Activated B cell treated with CpG ODN at 0.5 μM for 24 hours (primary cell): ENCODE data around the gene SEPTIN5. TPM values are rescaled to one million over a fixed set of nuclear protein-coding genes. Genes with fewer than 3 reads are reported as not detected.

Experiments
- ATAC-seq: fragments of 200-7000 bp; cut with Tn5 transposase; one replicate; pipeline ENCODE4 v1.10.0; 2021; ENCODE audit warnings: low read depth, mild to moderate bottlenecking, moderate library complexity
- CTCF ChIA-PET: fragments of 350-600 bp; sonication (Branson Sonifier 250); formaldehyde crosslinking; loops from one replicate; lab custom pipeline; 2021; ENCODE audit warnings: antibody characterized with exemption; lab: Charles Lee
- POLR2A ChIA-PET: fragments of 350-600 bp; sonication (Branson Sonifier 250); formaldehyde crosslinking; loops from one replicate; lab custom pipeline; 2021; ENCODE audit warnings: antibody characterized with exemption; lab: Charles Lee
- DNase-seq: peaks from one replicate; pipeline ENCODE4 v3.0.0; 2022
- H3K27ac Mint-ChIP-seq: one replicate; pipeline ENCODE4 v1.8.0; 2020; ENCODE audit warnings: mixed read lengths
- H3K27me3 Mint-ChIP-seq: one replicate; pipeline ENCODE4 v1.8.0; 2021; ENCODE audit warnings: mixed read lengths
- H3K36me3 Mint-ChIP-seq: one replicate; pipeline ENCODE4 v1.8.0; 2021; ENCODE audit warnings: low read depth, mixed read lengths
- H3K4me1 Mint-ChIP-seq: one replicate; pipeline ENCODE4 v1.8.0; 2021; ENCODE audit warnings: mixed read lengths
- H3K4me3 Mint-ChIP-seq: one replicate; pipeline ENCODE4 v1.8.0; 2020; ENCODE audit warnings: mild to moderate bottlenecking, mixed read lengths
- H3K9me3 Mint-ChIP-seq: one replicate; pipeline ENCODE4 v1.8.0; 2020; ENCODE audit warnings: mixed read lengths
- CTCF ChIP-seq: fragments of 200-600 bp; IDR thresholded peaks from one replicate; pipeline ENCODE4 v1.8.0; 2022; ENCODE audit warnings: antibody characterized with exemption, mild to moderate bottlenecking
- intact Hi-C: fragments of 100-400 bp; cut with micrococcal nuclease; formaldehyde crosslinking; loops from one replicate; pipeline ENCODE4 v1.15.1; 2024
- total RNA-seq: library from RNA; stranded (reverse); gene quantifications from 2 replicates; pipeline ENCODE4 v1.2.3, GENCODE V29; 2022

The SEPTIN5 gene
- total RNA-seq, 1 donor from 2014 or later: not detected

GRCh38 chr22:19691007-19691720 is 23.1 kb upstream of the SEPTIN5 start:
- no peak for TF ChIP-seq CTCF
- ChIA-PET CTCF (no interaction called here), POLR2A (no interaction called here)
- Mint-ChIP-seq H3K9me3 (no peaks in the 10 kb centered on the region), H3K36me3 (no peaks in the 10 kb centered on the region), H3K27me3 (peaks cover 6% of the 10 kb centered on the region), H3K4me3 (no peak overlapping the region), H3K27ac (no peak overlapping the region), H3K4me1 (no peaks in the 10 kb centered on the region)
- no peak for ATAC-seq
- intact Hi-C loops: no loop called here
- DNase-seq: no peak

- H3K27ac Mint-ChIP-seq: no peak overlapping the region
- no peaks in the 10 kb centered on the region for H3K9me3 Mint-ChIP-seq
- intact Hi-C loops: no loop called here
- no peak overlapping the region for H3K4me3 Mint-ChIP-seq
- POLR2A ChIA-PET: no interaction called here
- H3K36me3 Mint-ChIP-seq: no peaks in the 10 kb centered on the region
- ATAC-seq (no peak), DNase-seq (no peak)
- H3K27me3 Mint-ChIP-seq: peaks cover 11% of the 10 kb centered on the region
- CTCF ChIA-PET: no interaction called here
- H3K4me1 Mint-ChIP-seq: no peaks in the 10 kb centered on the region
- no peak for TF ChIP-seq CTCF
These were observed 22.5 kb upstream of the SEPTIN5 start for GRCh38 chr22:19691721-19692341.

- ChIA-PET CTCF (no interaction called here), POLR2A (no interaction called here)
- no peak for TF ChIP-seq CTCF
- Mint-ChIP-seq H3K27me3 (peaks cover 15% of the 10 kb centered on the region), H3K36me3 (no peaks in the 10 kb centered on the region), H3K4me3 (no peak overlapping the region), H3K9me3 (no peaks in the 10 kb centered on the region), H3K4me1 (no peaks in the 10 kb centered on the region), H3K27ac (no peak overlapping the region)
- DNase-seq (no peak), ATAC-seq (no peak)
- intact Hi-C loops: no loop called here
These were observed 20.7 kb upstream of the SEPTIN5 start for GRCh38 chr22:19693581-19693980.

GRCh38 chr22:19693981-19694670 is 20.2 kb upstream of the SEPTIN5 start:
- H3K4me3 Mint-ChIP-seq: no peak overlapping the region
- no peaks in the 10 kb centered on the region for H3K9me3 Mint-ChIP-seq
- peaks cover 15% of the 10 kb centered on the region for H3K27me3 Mint-ChIP-seq
- intact Hi-C loops: no loop called here
- no peak for ATAC-seq
- ChIA-PET POLR2A (no interaction called here), CTCF (no interaction called here)
- H3K4me1 Mint-ChIP-seq: no peaks in the 10 kb centered on the region
- H3K36me3 Mint-ChIP-seq: no peaks in the 10 kb centered on the region
- no peak for TF ChIP-seq CTCF
- H3K27ac Mint-ChIP-seq: no peak overlapping the region
- no peak for DNase-seq

GRCh38 chr22:19694696-19695095 is 19.6 kb upstream of the SEPTIN5 start:
- ChIA-PET CTCF (no interaction called here), POLR2A (no interaction called here)
- Mint-ChIP-seq H3K4me1 (no peaks in the 10 kb centered on the region), H3K27me3 (peaks cover 15% of the 10 kb centered on the region), H3K4me3 (no peak overlapping the region), H3K9me3 (no peaks in the 10 kb centered on the region), H3K27ac (no peak overlapping the region), H3K36me3 (no peaks in the 10 kb centered on the region)
- ATAC-seq (no peak), DNase-seq (no peak)
- no peak for TF ChIP-seq CTCF
- intact Hi-C loops: no loop called here
